ENCODE measurements around the gene KLF15. TPM values are rescaled to one million over a fixed set of nuclear protein-coding genes. Genes with fewer than 3 reads are reported as not detected.

Gene KLF15
- polyA plus RNA-seq, 2 of the 4 experiments (the other 2 are of a cell fraction) = not detected

DNA sequence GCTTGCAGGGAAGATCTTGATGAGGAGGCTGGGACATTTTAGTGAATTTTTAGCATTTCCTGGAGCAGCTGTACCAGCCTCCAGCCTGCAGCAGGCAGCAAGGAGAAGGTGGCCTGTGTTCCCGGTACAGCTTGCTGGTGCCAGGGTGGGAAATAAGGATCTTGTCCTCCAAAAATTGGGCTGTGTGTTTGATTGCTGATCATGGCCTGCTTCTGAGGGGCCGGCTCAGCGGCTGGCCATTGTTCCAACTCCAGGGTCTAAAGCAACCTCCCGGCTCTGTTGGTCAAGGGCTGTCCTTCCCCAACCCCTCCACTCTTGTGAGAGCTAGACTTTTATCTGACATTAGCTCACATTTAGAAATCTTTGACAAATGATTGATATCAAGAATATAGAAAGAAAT, 42.5 kb upstream of the KLF15 start:
- Histone ChIP-seq H3K4me1 (no peaks in the 10 kb centered on the region), H3K4me3 (no peak overlapping the region), H3K27ac (no peak overlapping the region), H3K4me2 (no peak overlapping the region), H3K9me3 (no peaks in the 10 kb centered on the region)
- DNase-seq (ENCODE audit: low read depth in 1 of 2, low spot score in 1 of 2) (no peak), FAIRE-seq (no peak), ATAC-seq (no peak)
- ChIA-PET POLR2A (no interaction called here), CTCF (interaction anchor here (1.8 to 3.6 kb wide), 2 partner anchors 10 to 266 kb away, joined by 5 to 16 read pairs; no protein-coding TSS in a partner anchor)
- TF ChIP-seq NPAS2 (CRISPR knock-in tag; IDR thresholded peaks at IDR 0.05; ENCODE audit: borderline replicate concordance) = no peak
- TF ChIP-seq KDM1A (IDR thresholded peaks at IDR 0.05; ENCODE audit: low read depth) = no peak
- TF ChIP-seq RAD21 (conservative IDR thresholded peaks at IDR 0.05 in 1 of 2, IDR thresholded peaks at IDR 0.05 in 1 of 2) = no peak
- TF ChIP-seq TFCP2L1 (CRISPR knock-in tag; IDR thresholded peaks at IDR 0.05) = no peak
- TF ChIP-seq HDAC2 (IDR thresholded peaks at IDR 0.05) = no peak
- TF ChIP-seq NFE2L2 (conservative IDR thresholded peaks at IDR 0.05; ENCODE audit: low read length) = no peak
- TF ChIP-seq, protein P1, sequence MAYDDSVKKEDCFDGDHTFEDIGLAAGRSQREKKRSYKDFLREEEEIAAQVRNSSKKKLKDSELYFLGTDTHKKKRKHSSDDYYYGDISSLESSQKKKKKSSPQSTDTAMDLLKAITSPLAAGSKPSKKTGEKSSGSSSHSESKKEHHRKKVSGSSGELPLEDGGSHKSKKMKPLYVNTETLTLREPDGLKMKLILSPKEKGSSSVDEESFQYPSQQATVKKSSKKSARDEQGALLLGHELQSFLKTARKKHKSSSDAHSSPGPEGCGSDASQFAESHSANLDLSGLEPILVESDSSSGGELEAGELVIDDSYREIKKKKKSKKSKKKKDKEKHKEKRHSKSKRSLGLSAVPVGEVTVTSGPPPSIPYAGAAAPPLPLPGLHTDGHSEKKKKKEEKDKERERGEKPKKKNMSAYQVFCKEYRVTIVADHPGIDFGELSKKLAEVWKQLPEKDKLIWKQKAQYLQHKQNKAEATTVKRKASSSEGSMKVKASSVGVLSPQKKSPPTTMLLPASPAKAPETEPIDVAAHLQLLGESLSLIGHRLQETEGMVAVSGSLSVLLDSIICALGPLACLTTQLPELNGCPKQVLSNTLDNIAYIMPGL (CRISPR knock-in tag; IDR thresholded peaks at IDR 0.05; ENCODE audit: borderline replicate concordance) = no peak
- no peak for TF ChIP-seq PHF8 (IDR thresholded peaks at IDR 0.05; ENCODE audit: borderline replicate concordance, low read depth)
- TF ChIP-seq POLR2AphosphoS2 (conservative IDR thresholded peaks at IDR 0.05; ENCODE audit: low read length) = no peak
- 69% methylated on average over 4 of the region's 4 CpGs for WGBS (ENCODE audit: missing lambda C conversion rate)

DNA sequence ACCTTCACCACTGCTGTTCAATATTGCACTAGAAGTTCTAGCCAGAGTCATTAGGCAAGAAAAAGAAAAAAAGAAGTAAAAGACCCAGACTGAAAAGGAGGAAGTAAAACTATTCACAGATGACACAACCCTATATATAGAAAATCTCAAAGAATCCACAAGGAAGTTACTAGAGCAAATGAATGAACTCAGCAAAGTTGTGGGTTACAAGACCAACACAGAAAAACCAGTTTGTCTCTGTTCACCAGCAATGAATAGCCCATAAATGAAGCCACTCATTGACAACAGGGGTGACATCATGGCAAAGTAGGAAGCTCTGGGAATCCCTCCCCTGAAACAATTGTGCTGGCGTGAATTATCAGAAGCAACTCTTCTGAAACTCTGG, 42.1 kb upstream of the KLF15 start:
- FAIRE-seq (no peak), DNase-seq (ENCODE audit: low read depth in 1 of 2, low spot score in 1 of 2) (no peak), ATAC-seq (no peak)
- ChIA-PET CTCF (interaction anchor here (1.8 to 3.6 kb wide), 2 partner anchors 10 to 265 kb away, joined by 5 to 16 read pairs; no protein-coding TSS in a partner anchor), POLR2A (no interaction called here)
- H3K4me2 ChIP-seq = no peak overlapping the region
- WGBS (ENCODE audit: missing lambda C conversion rate) = 100% methylated on average over 1 of the region's 1 CpG
- H3K27ac ChIP-seq = no peak overlapping the region
- no peak overlapping the region for H3K4me3 ChIP-seq
- no peak for TF ChIP-seq TP53 (CRISPR knock-in tag; IDR thresholded peaks at IDR 0.05)
- no peak for TF ChIP-seq FOSB (CRISPR knock-in tag; IDR thresholded peaks at IDR 0.05)
- TF ChIP-seq, protein P2, sequence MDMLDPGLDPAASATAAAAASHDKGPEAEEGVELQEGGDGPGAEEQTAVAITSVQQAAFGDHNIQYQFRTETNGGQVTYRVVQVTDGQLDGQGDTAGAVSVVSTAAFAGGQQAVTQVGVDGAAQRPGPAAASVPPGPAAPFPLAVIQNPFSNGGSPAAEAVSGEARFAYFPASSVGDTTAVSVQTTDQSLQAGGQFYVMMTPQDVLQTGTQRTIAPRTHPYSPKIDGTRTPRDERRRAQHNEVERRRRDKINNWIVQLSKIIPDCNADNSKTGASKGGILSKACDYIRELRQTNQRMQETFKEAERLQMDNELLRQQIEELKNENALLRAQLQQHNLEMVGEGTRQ (IDR thresholded peaks at IDR 0.05) = no peak
- TF ChIP-seq, protein P3, sequence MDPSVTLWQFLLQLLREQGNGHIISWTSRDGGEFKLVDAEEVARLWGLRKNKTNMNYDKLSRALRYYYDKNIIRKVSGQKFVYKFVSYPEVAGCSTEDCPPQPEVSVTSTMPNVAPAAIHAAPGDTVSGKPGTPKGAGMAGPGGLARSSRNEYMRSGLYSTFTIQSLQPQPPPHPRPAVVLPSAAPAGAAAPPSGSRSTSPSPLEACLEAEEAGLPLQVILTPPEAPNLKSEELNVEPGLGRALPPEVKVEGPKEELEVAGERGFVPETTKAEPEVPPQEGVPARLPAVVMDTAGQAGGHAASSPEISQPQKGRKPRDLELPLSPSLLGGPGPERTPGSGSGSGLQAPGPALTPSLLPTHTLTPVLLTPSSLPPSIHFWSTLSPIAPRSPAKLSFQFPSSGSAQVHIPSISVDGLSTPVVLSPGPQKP (IDR thresholded peaks at IDR 0.05; ENCODE audit: low read depth, low read length) = no peak
- TF ChIP-seq GATA3 (IDR thresholded peaks at IDR 0.05; ENCODE audit: borderline replicate concordance) = no peak
- TF ChIP-seq MAZ (IDR thresholded peaks at IDR 0.05; ENCODE audit: borderline replicate concordance, low read depth, low read length) = no peak
- TF ChIP-seq HEYL (CRISPR knock-in tag; IDR thresholded peaks at IDR 0.05) = no peak
- no peak for TF ChIP-seq RNF2 (IDR thresholded peaks at IDR 0.05; ENCODE audit: borderline replicate concordance, low read depth)
- no peak for TF ChIP-seq RFX5 (IDR thresholded peaks at IDR 0.05)
- no peak for TF ChIP-seq EHMT2 (IDR thresholded peaks at IDR 0.05; ENCODE audit: low read depth)
- no peaks in the 10 kb centered on the region for H3K9me3 ChIP-seq
- H3K4me1 ChIP-seq = no peaks in the 10 kb centered on the region
